HepG2 (cell line): ENCODE results near the gene IDH3A. TPM values are rescaled to one million over a fixed set of nuclear protein-coding genes. Genes with fewer than 3 reads are reported as not detected.
A peak's percentile ranks its signal among the peaks of the same experiment; 100 is the strongest.

Source experiments
- CAMTA2 ChIP-seq: sonication (generic); formaldehyde crosslinking; IDR thresholded peaks from 2 replicates; pipeline ENCODE4 v1.4.0; 2020; ENCODE audit warnings: mild to moderate bottlenecking, missing genetic modification reagents, borderline replicate concordance
- CSRNP2 ChIP-seq: sonication (generic); formaldehyde crosslinking; conservative IDR thresholded peaks from 2 replicates; pipeline ENCODE4 v1.8.0; 2022; ENCODE audit warnings: low read depth, missing genetic modification reagents
- HOXA7 ChIP-seq: sonication (generic); formaldehyde crosslinking; IDR thresholded peaks from 2 replicates; pipeline ENCODE4 v1.8.1; 2022; ENCODE audit warnings: mild to moderate bottlenecking, missing genetic modification reagents, moderate library complexity
- MIXL1 ChIP-seq: IDR thresholded peaks from 2 replicates; pipeline ENCODE4 v1.6.1; 2016
- PAXIP1 ChIP-seq: sonication (generic); formaldehyde crosslinking; conservative IDR thresholded peaks from 2 replicates; pipeline ENCODE4 v1.4.0; 2020; ENCODE audit warnings: mild to moderate bottlenecking, missing genetic modification reagents, moderate library complexity
- PHF5A ChIP-seq: IDR thresholded peaks from one replicate; pipeline ENCODE4 v1.6.1; 2018; ENCODE audit warnings: low read depth, missing genetic modification reagents; ENCODE audit not compliant: unreplicated experiment
- RFX1 ChIP-seq: fragments of 450-650 bp; IDR thresholded peaks from 2 replicates; pipeline ENCODE4 v1.6.1; 2017
- TARDBP ChIP-seq: sonication (generic); formaldehyde crosslinking; IDR thresholded peaks from 2 replicates; pipeline ENCODE4 v1.8.0; 2022; ENCODE audit warnings: mild to moderate bottlenecking, missing genetic modification reagents
- YEATS4 ChIP-seq: sonication (generic); formaldehyde crosslinking; IDR thresholded peaks from 2 replicates; pipeline ENCODE4 v1.4.0; 2020; ENCODE audit warnings: missing genetic modification reagents, borderline replicate concordance
- ZBTB42 ChIP-seq: sonication (generic); formaldehyde crosslinking; IDR thresholded peaks from 2 replicates; pipeline ENCODE4 v1.5.0; 2020; ENCODE audit warnings: mild to moderate bottlenecking, missing genetic modification reagents
- ZFYVE20 ChIP-seq: sonication (generic); formaldehyde crosslinking; IDR thresholded peaks from 2 replicates; pipeline ENCODE4 v1.8.0; 2023; ENCODE audit warnings: low read depth, mild to moderate bottlenecking, moderate library complexity, missing genetic modification reagents, borderline replicate concordance
- ZKSCAN8 ChIP-seq: IDR thresholded peaks from 2 replicates; pipeline ENCODE4 v1.6.1; 2016; ENCODE audit warnings: borderline replicate concordance, missing genetic modification reagents, missing compliant biosample characterization
- ZMYM2 ChIP-seq: sonication (generic); formaldehyde crosslinking; IDR thresholded peaks from 2 replicates; pipeline ENCODE4 v1.8.0; 2022; ENCODE audit warnings: mild to moderate bottlenecking, missing genetic modification reagents
- ZNF207 ChIP-seq: fragments of 450-650 bp; IDR thresholded peaks from 2 replicates; pipeline ENCODE4 v1.6.1; 2016; ENCODE audit warnings: antibody characterized with exemption, borderline replicate concordance
- ZNF350 ChIP-seq: sonication (generic); formaldehyde crosslinking; IDR thresholded peaks from 2 replicates; pipeline ENCODE4 v1.4.0; 2020; ENCODE audit warnings: mild to moderate bottlenecking, low read depth, missing genetic modification reagents, borderline replicate concordance
- ZNF354B ChIP-seq: sonication (generic); formaldehyde crosslinking; IDR thresholded peaks from 2 replicates; pipeline ENCODE4 v1.8.0; 2022; ENCODE audit warnings: mild to moderate bottlenecking, missing genetic modification reagents
- ZNF451 ChIP-seq: sonication (generic); formaldehyde crosslinking; IDR thresholded peaks from 2 replicates; pipeline ENCODE4 v1.5.0; 2020; ENCODE audit warnings: mild to moderate bottlenecking, missing genetic modification reagents
- ZNF468 ChIP-seq: sonication (generic); formaldehyde crosslinking; IDR thresholded peaks from 2 replicates; pipeline ENCODE4 v1.8.0; 2022; ENCODE audit warnings: mild to moderate bottlenecking, moderate library complexity, missing genetic modification reagents
- ZNF503 ChIP-seq: sonication (generic); formaldehyde crosslinking; IDR thresholded peaks from 2 replicates; pipeline ENCODE4 v1.4.0; 2020; ENCODE audit warnings: missing genetic modification reagents
- ZNF530 ChIP-seq: sonication (generic); formaldehyde crosslinking; IDR thresholded peaks from 2 replicates; pipeline ENCODE4 v1.5.0; 2020; ENCODE audit warnings: low read depth, mild to moderate bottlenecking, missing genetic modification reagents
- ZSCAN12 ChIP-seq: sonication (generic); formaldehyde crosslinking; IDR thresholded peaks from 2 replicates; pipeline ENCODE4 v1.9.0; 2021; ENCODE audit warnings: mild to moderate bottlenecking, missing genetic modification reagents
- ZSCAN25 ChIP-seq: sonication (generic); formaldehyde crosslinking; IDR thresholded peaks from 2 replicates; pipeline ENCODE4 v1.8.0; 2022; ENCODE audit warnings: mild to moderate bottlenecking, missing genetic modification reagents
- polyA plus RNA-seq, 8 experiments: library from polyadenylated mRNA; depleted of rRNA in 3 of 8; stranded (reverse) in 7 of 8; unstranded in 1 of 8; fragments of >200 nt; fragmentation: Illumina TruSeq in 4 of 8; extraction: Trizol in 4 of 8; gene quantifications; 2 replicates each; pipeline versions ENCODE4 v1.2.1 to v1.2.3, GENCODE V29; 2011 to 2016; ENCODE audit warnings: low read depth in 4 of 8, missing spikeins in 1 of 8, mixed read lengths in 1 of 8; ENCODE audit not compliant: insufficient read depth in 1 of 8
- total RNA-seq, 5 experiments: library from RNA; depleted of rRNA; stranded (reverse); fragments of >200 nt; fragmentation: Illumina TruSeq; extraction: Trizol; gene quantifications; 2 replicates each; pipeline ENCODE4 v1.2.3, GENCODE V29; 2016; ENCODE audit warnings: low read depth in 1 of 5

The IDH3A gene
- total and polyA plus RNA-seq, 2 of the 13 experiments (the other 11 are each of a cell fraction or from before 2014, with no cell fraction given): 40.7 to 50.7 TPM

- TF ChIP-seq PAXIP1 (CRISPR knock-in tag) (peak; percentile 37; the same call in 1 of the 2 replicates), ZNF503 (CRISPR knock-in tag) (peak; percentile 54; the same call in 1 of the 2 replicates), ZBTB42 (CRISPR knock-in tag) (peak; percentile 85; the same call in 1 of the 2 replicates), ZKSCAN8 (CRISPR knock-in tag) (no peak), PHF5A (no peak), MIXL1 (CRISPR knock-in tag) (0 out of 2 replicates have a peak, but pooled peaks have one; percentile 9), ZMYM2 (CRISPR knock-in tag) (no peak), ZNF354B (CRISPR knock-in tag) (0 out of 2 replicates have a peak, but pooled peaks have one; percentile 66), CAMTA2 (CRISPR knock-in tag) (no peak), ZNF207 (no peak), RFX1 (no peak), ZNF530 (CRISPR knock-in tag) (0 out of 2 replicates have a peak, but pooled peaks have one; percentile 33), ZNF451 (peak; percentile 71; the same call in 1 of the 2 replicates), TARDBP (CRISPR knock-in tag) (peak; percentile 53; the same call in 1 of the 2 replicates), CSRNP2 (CRISPR knock-in tag) (no peak), ZFYVE20 (0 out of 2 replicates have a peak, but pooled peaks have one; percentile 52), ZNF468 (CRISPR knock-in tag) (0 out of 2 replicates have a peak, but pooled peaks have one; percentile 65), ZNF350 (CRISPR knock-in tag) (peak; percentile 29; the same call in 1 of the 2 replicates), YEATS4 (CRISPR knock-in tag) (peak; percentile 81), HOXA7 (CRISPR knock-in tag) (no peak), ZSCAN12 (no peak), ZSCAN25 (CRISPR knock-in tag) (peak; percentile 38; the same call in 1 of the 2 replicates)
These were observed 17.7 kb upstream of the IDH3A start, which contains the start of gene CIB2 (continued) for GRCh38 chr15:78131295-78132061.
